K562 (cell line): ENCODE results near the gene PDE2A. TPM values are rescaled to one million over a fixed set of nuclear protein-coding genes. Genes with fewer than 3 reads are reported as not detected.

Experiments
- BCLAF1 ChIP-seq, 2 experiments: fragments of 450-650 bp in 1 of 2; IDR thresholded peaks; 2 replicates each; pipeline ENCODE4 v1.6.1; 2011 to 2017; ENCODE audit warnings: low read depth in 2 of 2, antibody characterized with exemption in 1 of 2, borderline replicate concordance in 1 of 2, low read length in 1 of 2, mild to moderate bottlenecking in 1 of 2, mixed read lengths in 1 of 2; ENCODE audit not compliant: control insufficient read depth in 1 of 2
- CSDE1 ChIP-seq, 2 experiments: fragments of 450-650 bp; IDR thresholded peaks; 2 replicates each; pipeline ENCODE4 v1.6.1; 2016; ENCODE audit warnings: mild to moderate bottlenecking in 1 of 2
- DIDO1 ChIP-seq: fragments of 450-650 bp; IDR thresholded peaks from 2 replicates; pipeline ENCODE4 v1.6.1; 2016; ENCODE audit warnings: low read depth, missing biosample characterization, missing genetic modification characterization
- FOXP1 ChIP-seq: sonication (generic); formaldehyde crosslinking; IDR thresholded peaks from 2 replicates; pipeline ENCODE4 v1.8.0; 2022; ENCODE audit warnings: mild to moderate bottlenecking, missing genetic modification reagents
- GABPA ChIP-seq: fragments of 200-800 bp; sonication (Bioruptor generic); conservative IDR thresholded peaks from 2 replicates; pipeline ENCODE4 v1.6.1; 2016; ENCODE audit warnings: low read depth, missing genetic modification characterization, missing compliant biosample characterization
- GATA2 ChIP-seq: sonication (generic); formaldehyde crosslinking; IDR thresholded peaks from 2 replicates; pipeline ENCODE4 v1.4.0; 2020; ENCODE audit warnings: mild to moderate bottlenecking, missing genetic modification reagents
- GATAD2A ChIP-seq: fragments of 450-650 bp; IDR thresholded peaks from 2 replicates; pipeline ENCODE4 v1.6.1; 2017
- HDAC1 ChIP-seq, 2 experiments: fragments of 450-650 bp; IDR thresholded peaks; 2 replicates each; pipeline ENCODE4 v1.6.1; 2016 to 2017; ENCODE audit warnings: inconsistent platforms in 1 of 2, mild to moderate bottlenecking in 1 of 2, moderate library complexity in 1 of 2
- KDM4B ChIP-seq, 2 experiments: fragments of 450-650 bp in 1 of 2; sonication (generic) in 1 of 2; IDR thresholded peaks; 2 replicates each; pipeline ENCODE4 v1.6.1; 2016 to 2017; ENCODE audit warnings: borderline replicate concordance in 2 of 2, antibody characterized with exemption in 1 of 2, low read depth in 1 of 2, mild to moderate bottlenecking in 1 of 2
- LEF1 ChIP-seq: fragments of 450-650 bp; IDR thresholded peaks from 2 replicates; pipeline ENCODE4 v1.6.1; 2016; ENCODE audit warnings: mild to moderate bottlenecking
- MAZ ChIP-seq, 2 experiments: fragments of 450-650 bp in 1 of 2; sonication (generic) in 1 of 2; formaldehyde crosslinking; IDR thresholded peaks in 1 of 2; conservative IDR thresholded peaks in 1 of 2; 2 replicates each; pipeline versions ENCODE4 v1.4.0 to v1.5.0; 2020; ENCODE audit warnings: mild to moderate bottlenecking in 1 of 2, missing genetic modification reagents in 1 of 2
- MTF1 ChIP-seq: fragments of 250-450 bp; sonication (Bioruptor Pico); IDR thresholded peaks from 2 replicates; pipeline ENCODE4 v1.9.0; 2021; ENCODE audit warnings: moderate library complexity, mild to moderate bottlenecking, inconsistent platforms, borderline replicate concordance
- NRF1 ChIP-seq, 2 experiments: fragments of 450-650 bp; IDR thresholded peaks in 1 of 2; conservative IDR thresholded peaks in 1 of 2; 2 replicates each; pipeline ENCODE4 v1.6.1; 2014; ENCODE audit warnings: mild to moderate bottlenecking in 2 of 2
- SIRT6 ChIP-seq: IDR thresholded peaks from one replicate; pipeline ENCODE4 v1.6.1; 2012; ENCODE audit warnings: low read depth, mild to moderate bottlenecking, control low read depth, inconsistent platforms, low read length, moderate library complexity
- SMARCA5 ChIP-seq: fragments of 450-650 bp; IDR thresholded peaks from 2 replicates; pipeline ENCODE4 v1.6.1; 2016
- STAG1 ChIP-seq: sonication (generic); formaldehyde crosslinking; IDR thresholded peaks from 2 replicates; pipeline ENCODE4 v1.5.0; 2020; ENCODE audit warnings: missing genetic modification reagents, borderline replicate concordance
- XRCC4 ChIP-seq: IDR thresholded peaks from one replicate; pipeline ENCODE4 v1.6.1; 2011; ENCODE audit not compliant: insufficient read depth, insufficient read length; ENCODE audit errors: extremely low read depth
- ZNF134 ChIP-seq: fragments of 250-450 bp; sonication (Bioruptor Pico); conservative IDR thresholded peaks from 2 replicates; pipeline ENCODE4 v1.4.0; 2020
- ZNF174 ChIP-seq: fragments of 250-450 bp; sonication (Bioruptor Pico); IDR thresholded peaks from 2 replicates; pipeline ENCODE4 v1.4.0; 2020; ENCODE audit warnings: mild to moderate bottlenecking
- ZNF232 ChIP-seq: sonication (generic); formaldehyde crosslinking; IDR thresholded peaks from 2 replicates; pipeline ENCODE4 v1.8.0; 2022; ENCODE audit warnings: mild to moderate bottlenecking, missing genetic modification reagents
- ZNF316 ChIP-seq: fragments of 450-650 bp; IDR thresholded peaks from 2 replicates; pipeline ENCODE4 v1.6.1; 2016
- ZNF609 ChIP-seq: sonication (generic); formaldehyde crosslinking; IDR thresholded peaks from 2 replicates; pipeline ENCODE4 v1.8.1; 2023; ENCODE audit warnings: missing genetic modification reagents, mild to moderate bottlenecking, borderline replicate concordance
- polyA plus RNA-seq, 8 experiments: library from polyadenylated mRNA; depleted of rRNA in 4 of 8; stranded (reverse) in 5 of 8; unstranded in 3 of 8; fragments of >200 nt; fragmentation: Nextera tagmentation in 2 of 8; fragmentation: Illumina TruSeq in 1 of 8; extraction: Ambion mirVana in 2 of 8; extraction: Trizol in 1 of 8; gene quantifications; 2 replicates each; pipeline versions ENCODE4 v1.2.1 to v1.2.3, GENCODE V29; 2011 to 2014; ENCODE audit warnings: inconsistent platforms in 1 of 8, missing spikeins in 1 of 8
- total RNA-seq, 7 experiments: library from RNA; depleted of rRNA in 6 of 7; stranded (reverse); fragments of >200 nt in 6 of 7; fragmentation: Illumina TruSeq in 2 of 7; extraction: Trizol in 2 of 7; gene quantifications; 2 replicates each; pipeline versions ENCODE4 v1.2.1 to v1.2.3, GENCODE V29; 2011 to 2021; ENCODE audit warnings: low replicate concordance in 1 of 7

PDE2A gene
- total and polyA plus RNA-seq, 9 of the 15 experiments (the other 6 are each of a cell fraction or from before 2014, with no cell fraction given) = 0.07 to 15.2 (median 1.6) TPM; not detected in 1

GRCh38 chr11:72652873-72653630 lies 21.2 kb downstream of the PDE2A start (continued):
- TF ChIP-seq CSDE1 (IDR thresholded peaks at IDR 0.05) = no peak
- TF ChIP-seq ZNF174 (CRISPR knock-in tag) = no peak
- TF ChIP-seq HDAC1 (IDR thresholded peaks at IDR 0.05) = peak in 1 of 2 experiments; percentile 62; a peak in 1 of 4 replicates
- TF ChIP-seq ZNF316 = no peak
- no peak for TF ChIP-seq SIRT6
- no peak for TF ChIP-seq LEF1
- TF ChIP-seq SMARCA5 = no peak
- TF ChIP-seq BCLAF1 (IDR thresholded peaks at IDR 0.05; ENCODE audit: borderline replicate concordance in 1 of 2, control insufficient read depth in 1 of 2, low read depth in 2 of 2, low read length in 1 of 2) = no peak
- TF ChIP-seq MTF1 = no peak
- no peak for TF ChIP-seq ZNF134 (CRISPR knock-in tag)
- TF ChIP-seq STAG1 (CRISPR knock-in tag) = no peak
- no peak for TF ChIP-seq MAZ (CRISPR knock-in tag; conservative IDR thresholded peaks at IDR 0.05 in 1 of 2, IDR thresholded peaks at IDR 0.05 in 1 of 2)
- no peak for TF ChIP-seq GATAD2A
- TF ChIP-seq ZNF232 = no peak
- no peak for TF ChIP-seq NRF1 (conservative IDR thresholded peaks at IDR 0.05 in 1 of 2, IDR thresholded peaks at IDR 0.05 in 1 of 2)
- peak; percentile 77 for TF ChIP-seq GATA2 (CRISPR knock-in tag)
- TF ChIP-seq XRCC4 = no peak
- no peak for TF ChIP-seq KDM4B (IDR thresholded peaks at IDR 0.05; ENCODE audit: borderline replicate concordance in 2 of 2, low read depth in 1 of 2)
- no peak for TF ChIP-seq GABPA
- no peak for TF ChIP-seq DIDO1 (tag)
- TF ChIP-seq FOXP1 = no peak
- no peak for TF ChIP-seq ZNF609
